A673 (cell line): ENCODE data around the gene RABL6. TPM values are rescaled to one million over a fixed set of nuclear protein-coding genes. Genes with fewer than 3 reads are reported as not detected.
A peak's percentile ranks its signal among the peaks of the same experiment; 100 is the strongest.
"Not testable (repeated sequence)": the region's sequence is repeated elsewhere in the genome, so short reads cannot be mapped to it uniquely, and the experiment has no call there.

Source experiments
- BruUV-seq: library from RNA; stranded (reverse); fragments of 400-500 nt; replicated peaks from 2 replicates; lab custom pipeline; 2021; lab: Mats Ljungman, UMichigan
- CTCF ChIA-PET: fragments of 300-600 bp; sonication (Branson Sonifier 250); formaldehyde crosslinking; loops from one replicate; lab custom pipeline; 2022; ENCODE audit warnings: antibody characterized with exemption; lab: Charles Lee
- POLR2A ChIA-PET: fragments of 300-600 bp; sonication (Branson Sonifier 250); formaldehyde crosslinking; loops from one replicate; lab custom pipeline; 2022; ENCODE audit warnings: antibody characterized with exemption; ENCODE audit not compliant: low non-redundant PET; lab: Charles Lee
- DNase-seq: peaks from one replicate; pipeline ENCODE4 v3.0.0-alpha.2; 2015; ENCODE audit warnings: low spot score
- H3K27ac ChIP-seq: fragments of 200-600 bp; sonication (generic); 2 replicates; pipeline ENCODE4 v1.5.1; 2016; ENCODE audit warnings: mixed run types, low read depth, mild to moderate bottlenecking, mixed read lengths, antibody characterized with exemption, low read length; ENCODE audit not compliant: poor library complexity, severe bottlenecking
- H3K27me3 ChIP-seq: fragments of 200-600 bp; sonication (generic); replicated peaks from 2 replicates; pipeline ENCODE4 v1.6.1; 2017; ENCODE audit warnings: mixed run types, low read depth, mild to moderate bottlenecking, mixed read lengths, antibody characterized with exemption, low read length; ENCODE audit not compliant: insufficient read depth, poor library complexity
- H3K36me3 ChIP-seq: fragments of 200-600 bp; sonication (generic); 2 replicates; pipeline ENCODE4 v1.6.1; 2016; ENCODE audit warnings: mixed run types, mild to moderate bottlenecking, mixed read lengths, antibody characterized with exemption, low read length; ENCODE audit not compliant: insufficient read depth, poor library complexity, severe bottlenecking
- H3K4me1 ChIP-seq: fragments of 200-600 bp; sonication (generic); 2 replicates; pipeline ENCODE4 v1.6.1; 2017; ENCODE audit warnings: mixed run types, mild to moderate bottlenecking, mixed read lengths, antibody characterized with exemption, low read length; ENCODE audit not compliant: insufficient read depth, poor library complexity, severe bottlenecking
- H3K4me3 ChIP-seq: fragments of 200-600 bp; sonication (generic); 2 replicates; pipeline ENCODE4 v1.5.1; 2016; ENCODE audit warnings: low read depth, mixed run types, mild to moderate bottlenecking, mixed read lengths, low read length; ENCODE audit not compliant: poor library complexity, severe bottlenecking
- H3K9me3 ChIP-seq: fragments of 200-600 bp; sonication (generic); 2 replicates; pipeline ENCODE4 v1.6.1; 2016; ENCODE audit warnings: mixed run types, low read depth, mild to moderate bottlenecking, mixed read lengths, antibody characterized with exemption, low read length; ENCODE audit not compliant: poor library complexity, severe bottlenecking
- CTCF ChIP-seq: fragments of 300-800, 200-600 bp; sonication (generic); conservative IDR thresholded peaks from 2 replicates; pipeline ENCODE4 v1.5.1; 2017; ENCODE audit warnings: low read depth, mild to moderate bottlenecking, antibody characterized with exemption, low read length, moderate library complexity, mixed read lengths
- EZH2 ChIP-seq: fragments of 200-600 bp; sonication (generic); IDR thresholded peaks from 2 replicates; pipeline ENCODE4 v1.6.1; 2017; ENCODE audit warnings: borderline replicate concordance, low read depth, mild to moderate bottlenecking, mixed read lengths, antibody characterized with exemption, low read length; ENCODE audit not compliant: poor library complexity, severe bottlenecking
- intact Hi-C: fragments of 100-400 bp; cut with micrococcal nuclease; formaldehyde crosslinking; loops from one replicate; pipeline ENCODE4 v1.10.0; 2022; ENCODE audit not compliant: unreplicated experiment
- total RNA-seq: library from RNA; stranded (reverse); gene quantifications from 2 replicates; pipeline ENCODE4 v1.2.3, GENCODE V29; 2021

The RABL6 gene
- total RNA-seq, 1 experiment from 2014 or later, result 210 TPM

DNA sequence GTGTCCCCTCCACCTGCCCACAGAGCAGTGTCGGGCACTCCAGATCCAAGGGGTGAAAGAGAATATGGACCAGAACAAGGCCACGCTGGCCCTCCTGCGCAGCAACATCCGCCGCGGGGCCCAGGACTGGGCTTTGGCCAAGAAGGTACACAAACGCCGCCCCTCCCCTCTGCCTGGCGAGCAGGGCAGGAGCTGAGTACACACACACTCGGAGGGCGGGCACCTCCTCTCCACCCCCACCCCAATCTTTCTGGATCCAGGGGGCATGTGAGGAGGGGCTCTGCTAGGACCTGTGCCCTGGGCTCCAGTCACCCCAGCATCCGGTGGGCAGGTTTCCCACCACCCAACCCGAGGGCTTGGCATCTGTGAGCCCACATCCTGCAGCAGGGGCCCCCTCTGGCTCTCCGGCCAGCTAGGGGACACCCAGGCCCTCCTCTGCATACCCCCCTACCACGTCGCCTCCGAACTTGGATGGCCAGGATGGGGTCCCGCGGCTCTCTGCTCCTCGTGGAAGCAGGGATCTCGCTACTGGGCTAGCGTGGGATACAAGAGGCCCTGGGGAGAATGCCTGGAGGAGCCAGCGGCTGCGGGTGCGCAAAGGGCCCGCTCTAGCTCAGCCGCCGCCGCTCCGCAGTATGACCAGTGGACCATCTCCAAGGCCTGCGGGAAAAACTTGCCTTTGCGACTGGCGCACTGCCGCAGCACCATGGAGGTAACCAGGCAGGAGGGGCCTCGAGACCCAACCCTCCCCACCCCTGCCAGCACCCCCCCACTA is 8.5 kb upstream of the RABL6 start:
- no peak for DNase-seq
- H3K9me3 ChIP-seq, result no peaks in the 10 kb centered on the region
- intact Hi-C loops, result no loop called here
- TF ChIP-seq EZH2 (no peak), CTCF (no peak)
- H3K27ac ChIP-seq, result no peak overlapping the region
- no peaks in the 10 kb centered on the region for H3K27me3 ChIP-seq
- BruUV-seq, result no TSS peak
- H3K4me3 ChIP-seq, result peak overlapping the region; percentile 55
- POLR2A ChIA-PET, result no interaction called here
- CTCF ChIA-PET, result interaction anchor here (0.6 to 0.7 kb wide), 2 partner anchors 442 to 513 kb away, joined by 5 to 13 read pairs; partner anchors contain the start of gene TUBB4B
- H3K36me3 ChIP-seq, result no peaks in the 10 kb centered on the region
- peaks cover 22% of the 10 kb centered on the region for H3K4me1 ChIP-seq

DNA sequence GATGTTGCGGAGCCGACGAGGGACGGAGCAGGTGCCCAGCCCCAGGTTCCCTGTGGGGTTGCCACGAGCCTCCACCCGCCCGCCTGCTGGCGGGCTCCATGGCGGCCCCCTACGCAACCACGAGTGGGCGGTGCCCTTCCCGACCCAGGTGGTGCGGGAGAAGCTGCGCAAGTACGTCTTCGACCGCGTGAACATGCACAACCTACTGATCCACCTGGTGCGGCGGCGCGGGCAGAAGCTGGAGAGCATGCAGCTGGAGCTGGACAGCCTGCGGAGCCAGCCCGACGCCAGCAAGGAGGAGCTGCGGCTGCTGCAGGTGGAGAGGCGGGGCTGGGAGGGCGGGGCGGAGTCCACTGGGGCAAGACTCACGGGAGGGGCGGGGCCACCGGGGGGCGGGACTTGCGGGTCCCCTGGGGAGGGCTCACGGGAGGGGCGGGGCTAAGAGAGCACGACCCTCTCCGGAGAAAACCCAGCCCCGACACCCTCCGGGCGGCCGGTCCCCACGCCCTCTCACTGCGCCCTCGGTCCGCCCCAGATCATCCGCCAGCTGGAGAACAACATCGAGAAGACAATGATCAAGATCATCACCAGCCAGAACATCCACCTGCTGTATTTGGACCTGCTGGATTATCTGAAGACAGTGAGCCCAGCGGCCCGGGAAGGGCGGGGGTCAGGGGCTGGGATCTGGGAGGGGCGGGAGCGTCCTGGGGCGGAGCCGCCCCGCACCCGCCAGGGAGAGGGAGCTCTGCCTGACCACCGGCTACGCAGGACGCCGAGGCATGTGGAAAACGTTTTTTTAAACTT is 7.7 kb upstream of the RABL6 start:
- POLR2A ChIA-PET, result no interaction called here
- BruUV-seq, result no TSS peak
- no peaks in the 10 kb centered on the region for H3K9me3 ChIP-seq
- intact Hi-C loops, result loop anchor here (5.0 kb wide), 1 partner anchor 42 kb away; the partner anchor contains the start of gene AJM1
- peaks cover 22% of the 10 kb centered on the region for H3K4me1 ChIP-seq
- H3K27me3 ChIP-seq, result no peaks in the 10 kb centered on the region
- CTCF ChIA-PET, result interaction anchor here (0.6 to 0.7 kb wide), 2 partner anchors 441 to 514 kb away, joined by 5 to 13 read pairs; partner anchors contain the start of gene TUBB4B
- H3K36me3 ChIP-seq, result no peaks in the 10 kb centered on the region
- H3K4me3 ChIP-seq, result peak overlapping the region; percentile 55
- no peak overlapping the region for H3K27ac ChIP-seq
- DNase-seq, result peak; percentile 86
- TF ChIP-seq EZH2, result no peak
- TF ChIP-seq CTCF, result no peak

- H3K27ac ChIP-seq, result no peak overlapping the region
- TF ChIP-seq CTCF (no peak), EZH2 (no peak)
- peaks cover 31% of the 10 kb centered on the region for H3K4me1 ChIP-seq
- no peaks in the 10 kb centered on the region for H3K9me3 ChIP-seq
- no peak for DNase-seq
- POLR2A ChIA-PET, result no interaction called here
- CTCF ChIA-PET, result no interaction called here
- no TSS peak for BruUV-seq
- H3K36me3 ChIP-seq, result no peaks in the 10 kb centered on the region
- H3K4me3 ChIP-seq, result no peak overlapping the region
- intact Hi-C loops, result loop anchor here (5.0 kb wide), 1 partner anchor 40 kb away; the partner anchor contains the start of gene AJM1
- no peaks in the 10 kb centered on the region for H3K27me3 ChIP-seq
These were observed 5.4 kb upstream of the RABL6 start for GRCh38 chr9:136802321-136802720.

GRCh38 chr9:136803009-136803550 is 4.7 kb upstream of the RABL6 start:
- BruUV-seq, H3K9me3 ChIP-seq, H3K27ac ChIP-seq, H3K4me3 ChIP-seq, CTCF ChIA-PET, DNase-seq, POLR2A ChIA-PET, H3K27me3 ChIP-seq, H3K36me3 ChIP-seq: not testable (repeated sequence)
- intact Hi-C loops, result loop anchor here (5.0 kb wide), 1 partner anchor 39 kb away; the partner anchor contains the start of gene AJM1
- peaks cover 31% of the 10 kb centered on the region for H3K4me1 ChIP-seq
